Heart right ventricle (tissue), 16 donors: ENCODE measurements around the gene PEMT. TPM values are rescaled to one million over a fixed set of nuclear protein-coding genes. Genes with fewer than 3 reads are reported as not detected.

Experiments
- ATAC-seq, 8 donors: fragments of 200-7000 bp; cut with Tn5 transposase; one replicate each; pipeline ENCODE4 v1.9.1; 2020; ENCODE audit warnings: mild to moderate bottlenecking in 8 of 8, moderate library complexity in 8 of 8, moderate number of reproducible peaks in 1 of 8
- DNase-seq, 2 donors: peaks; one replicate each; pipeline ENCODE4 v3.0.0-alpha.2; 2020
- H3K27ac ChIP-seq, 10 donors: fragments of 200-600 bp; sonication (generic) in 2 of 10; one replicate each; pipeline versions ENCODE4 v1.5.0 to v1.8.0; 2020 to 2022; ENCODE audit warnings: mild to moderate bottlenecking in 3 of 10
- H3K27me3 ChIP-seq, 7 donors: fragments of 200-600 bp; one replicate each; pipeline ENCODE4 v1.8.0; 2021 to 2022; ENCODE audit warnings: mild to moderate bottlenecking in 2 of 7
- H3K36me3 ChIP-seq, 9 donors: fragments of 200-600 bp; sonication (generic) in 1 of 9; one replicate each; pipeline versions ENCODE4 v1.5.0 to v1.8.0; 2020 to 2022; ENCODE audit warnings: mild to moderate bottlenecking in 2 of 9
- H3K4me1 ChIP-seq, 9 donors: fragments of 200-600 bp; sonication (generic) in 1 of 9; one replicate each; pipeline versions ENCODE4 v1.5.0 to v1.8.0; 2020 to 2022; ENCODE audit warnings: mild to moderate bottlenecking in 4 of 9
- H3K4me3 ChIP-seq, 10 donors: fragments of 200-600 bp; sonication (generic) in 2 of 10; one replicate each; pipeline versions ENCODE4 v1.5.0 to v1.8.0; 2020 to 2022; ENCODE audit warnings: mild to moderate bottlenecking in 7 of 10, moderate library complexity in 2 of 10
- H3K9me3 ChIP-seq, 11 donors: fragments of 200-600 bp in 10 of 11; sonication (generic) in 2 of 11; one replicate each; pipeline versions ENCODE4 v1.5.0 to v1.8.0; 2013 to 2022; ENCODE audit warnings: mild to moderate bottlenecking in 2 of 11, control low read depth in 1 of 11, moderate library complexity in 1 of 11
- WGBS, 2 donors: extraction: QIAGEN DNeasy Blood & Tissue Kit; methylation state at CpG; one replicate each; pipeline ENCODE4 v1.1.7; 2013; ENCODE audit warnings: inconsistent platforms in 1 of 2; 5-methylcytosine and 5-hydroxymethylcytosine counted together
- intact Hi-C, 10 donors: fragments of 100-400 bp; cut with DNase I; formaldehyde crosslinking; loops; one replicate each; pipeline versions ENCODE4 v1.11.1 to v1.14.2; 2022
- polyA plus RNA-seq, 2 donors: library from polyadenylated mRNA; stranded (reverse); fragments of 200-250 nt; gene quantifications; one replicate each; pipeline ENCODE4 v1.2.3, GENCODE V29; 2013
- total RNA-seq, 10 donors: library from RNA; stranded (reverse); fragmentation: NEBNext Ultra II Directional in 3 of 10; extraction: Animal tissue kit (Norgen Biotek cat#: 25700) in 3 of 10; gene quantifications; one replicate each; pipeline versions ENCODE4 v1.2.1 to v1.2.4, GENCODE V29; 2021 to 2023
- TF ChIP-seq, protein P1 (sequence below), 9 donors: fragments of 200-600 bp; sonication (generic) in 2 of 9; IDR thresholded peaks; one replicate each; pipeline versions ENCODE4 v1.5.0 to v1.8.0; 2021 to 2022; ENCODE audit warnings: antibody characterized with exemption in 9 of 9, mild to moderate bottlenecking in 5 of 9, moderate library complexity in 1 of 9
- donor health status: Arrhythmogenic right ventricular cardiomyopathy.
- donor health status: ischemic (EF 13 %, LVEDD 7.1; RV severe dilation, severe dysfunction).
- donor health status: healthy with polysubstance abuse.
- donor health status: DM: no; HTN: yes; CAD: no.
- donor health status: DM: no; HTN: no; CAD: no.
- donor health status: ischemic (EF 25% LVEDD 6.9; RV normal size, moderate dysfunction).
- donor health status: ischemic (EF 25% LVEDD 5.7; RV mildly dilated, moderate dysfunction).
- donor health status: healthy.
- donor health status: DM: yes; HTN: yes; CAD: no.
- donor health status: Ischemic cardiomyopathy.
- donor health status: ischemic (EF 35%, LVEDD 5.7; RV mildly dilated, moderate dysfunction).
- donor health status: nonischemic (EF 11% LVEDD 7.7; RV severe dilation, severe dysfunction).
- donor health status: DM: yes; HTN: yes; CAD: no.
- donor health status: PGD.
- donor health status: ischemic (EF 29% LVEDD 5.4; RV normal size, mild dysfunction).
- donor health status: nonischemic (EF 23%, LVEDD 6.1; RV moderate dilation, normal function).

Gene PEMT
- total and polyA plus RNA-seq, 12 donors = 13.5 to 55.2 (median 22.0) TPM

DNA sequence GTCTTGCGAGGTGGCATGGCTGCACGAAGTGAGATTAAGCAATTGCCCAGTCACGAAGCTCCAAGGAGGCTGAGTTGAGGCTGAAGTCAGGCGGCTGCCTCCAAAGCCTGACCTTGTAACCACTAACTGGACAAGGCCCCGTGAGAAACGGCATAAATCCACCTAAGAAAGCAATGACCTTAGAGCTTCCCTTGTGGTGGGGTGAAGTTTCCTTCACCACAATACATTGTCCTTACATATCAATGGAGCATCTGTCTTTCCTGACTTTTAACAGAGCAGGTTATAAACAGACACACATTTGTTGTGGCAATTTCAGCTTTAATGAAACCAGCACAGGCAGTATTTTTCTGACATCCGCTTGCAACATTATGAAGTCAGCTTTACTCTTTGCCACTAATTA is 117.2 kb downstream of the PEMT start:
- WGBS, 2 donors = 71 to 77% methylated on average over 7 of the region's 7 CpGs
- DNase-seq (no peak), ATAC-seq (no peak)
- intact Hi-C loops = no loop called here
- no peak overlapping the region for H3K27ac ChIP-seq
- peaks cover 0 to 10% (median 0%) of the 10 kb centered on the region in 7 donors for H3K27me3 ChIP-seq
- no peaks in the 10 kb centered on the region for H3K9me3 ChIP-seq
- no peaks in the 10 kb centered on the region for H3K36me3 ChIP-seq
- H3K4me1 ChIP-seq = peaks cover 9 to 28% (median 20%) of the 10 kb centered on the region in 9 donors
- H3K4me3 ChIP-seq = no peak overlapping the region
- TF ChIP-seq, protein P1, sequence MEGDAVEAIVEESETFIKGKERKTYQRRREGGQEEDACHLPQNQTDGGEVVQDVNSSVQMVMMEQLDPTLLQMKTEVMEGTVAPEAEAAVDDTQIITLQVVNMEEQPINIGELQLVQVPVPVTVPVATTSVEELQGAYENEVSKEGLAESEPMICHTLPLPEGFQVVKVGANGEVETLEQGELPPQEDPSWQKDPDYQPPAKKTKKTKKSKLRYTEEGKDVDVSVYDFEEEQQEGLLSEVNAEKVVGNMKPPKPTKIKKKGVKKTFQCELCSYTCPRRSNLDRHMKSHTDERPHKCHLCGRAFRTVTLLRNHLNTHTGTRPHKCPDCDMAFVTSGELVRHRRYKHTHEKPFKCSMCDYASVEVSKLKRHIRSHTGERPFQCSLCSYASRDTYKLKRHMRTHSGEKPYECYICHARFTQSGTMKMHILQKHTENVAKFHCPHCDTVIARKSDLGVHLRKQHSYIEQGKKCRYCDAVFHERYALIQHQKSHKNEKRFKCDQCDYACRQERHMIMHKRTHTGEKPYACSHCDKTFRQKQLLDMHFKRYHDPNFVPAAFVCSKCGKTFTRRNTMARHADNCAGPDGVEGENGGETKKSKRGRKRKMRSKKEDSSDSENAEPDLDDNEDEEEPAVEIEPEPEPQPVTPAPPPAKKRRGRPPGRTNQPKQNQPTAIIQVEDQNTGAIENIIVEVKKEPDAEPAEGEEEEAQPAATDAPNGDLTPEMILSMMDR (IDR thresholded peaks at IDR 0.05) = no peak

DNA sequence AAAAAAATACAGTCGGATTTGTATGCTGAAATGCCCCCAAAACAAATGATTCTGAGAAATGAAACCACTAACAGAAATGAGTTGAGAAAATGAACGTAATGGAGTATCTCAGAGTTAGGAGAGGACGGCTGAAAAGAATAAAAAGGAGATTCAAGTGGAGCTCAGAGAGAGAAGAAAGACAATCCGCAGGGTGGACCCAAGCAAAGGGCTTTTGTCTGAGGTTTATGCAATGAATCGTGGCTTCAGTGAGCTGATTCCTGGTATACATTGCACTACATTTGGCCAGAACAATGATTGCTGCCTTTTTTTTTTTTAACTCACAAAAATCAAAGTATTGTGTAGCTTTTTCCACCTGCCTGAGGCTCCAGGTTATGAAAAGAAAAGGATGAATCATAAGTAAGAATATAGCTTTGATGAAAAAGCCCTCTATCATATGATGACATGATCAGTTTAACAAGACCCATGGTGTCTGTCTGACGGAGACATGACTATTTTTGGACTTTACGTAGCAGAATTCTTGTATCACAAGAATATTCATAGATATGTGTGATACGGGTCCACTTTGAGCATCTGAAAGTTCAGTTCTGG is 119.1 kb downstream of the PEMT start:
- intact Hi-C loops = no loop called here
- 57 to 58% methylated on average over 8 of the region's 8 CpGs for WGBS, 2 donors
- TF ChIP-seq, protein P1 (IDR thresholded peaks at IDR 0.05) = no peak
- Histone ChIP-seq H3K27me3 (peaks cover 0 to 10% (median 0%) of the 10 kb centered on the region in 7 donors), H3K4me3 (no peak overlapping the region), H3K9me3 (no peaks in the 10 kb centered on the region), H3K27ac (no peak overlapping the region), H3K4me1 (peaks cover 0 to 10% (median 1%) of the 10 kb centered on the region in 9 donors), H3K36me3 (no peaks in the 10 kb centered on the region)
- no peak for DNase-seq
- no peak for ATAC-seq

- Histone ChIP-seq H3K36me3 (no peaks in the 10 kb centered on the region), H3K4me3 (no peak overlapping the region), H3K27me3 (peaks cover 0 to 10% (median 0%) of the 10 kb centered on the region in 7 donors), H3K4me1 (peaks cover 0 to 4% (median 0%) of the 10 kb centered on the region in 9 donors), H3K27ac (no peak overlapping the region), H3K9me3 (no peaks in the 10 kb centered on the region)
- WGBS, 2 donors = 91 to 93% methylated on average over 3 of the region's 3 CpGs
- ATAC-seq (no peak), DNase-seq (no peak)
- intact Hi-C loops = no loop called here
- TF ChIP-seq, protein P1 (IDR thresholded peaks at IDR 0.05) = no peak
Measured at GRCh38 chr17:17469996-17470395, 121.5 kb downstream of the PEMT start.

- TF ChIP-seq, protein P1 (IDR thresholded peaks at IDR 0.05) = no peak
- Histone ChIP-seq H3K27ac (no peak overlapping the region), H3K4me1 (peaks cover 0 to 4% (median 0%) of the 10 kb centered on the region in 9 donors), H3K27me3 (peaks cover 0 to 10% (median 0%) of the 10 kb centered on the region in 7 donors), H3K9me3 (no peaks in the 10 kb centered on the region), H3K36me3 (no peaks in the 10 kb centered on the region), H3K4me3 (no peak overlapping the region)
- ATAC-seq = no peak
- no peak for DNase-seq
- intact Hi-C loops = no loop called here
- 95 to 98% methylated on average over 4 of the region's 4 CpGs for WGBS, 2 donors
Measured at GRCh38 chr17:17469358-17469757, 122.2 kb downstream of the PEMT start.
